Activated CD4-positive, CD25-positive, alpha-beta regulatory T cell treated with anti-CD3 and anti-CD28 coated beads, Interleukin-2, amount 50 U/mL, for 24 hours (primary cell): ENCODE results near the gene SIRT2.

Experiments
- ATAC-seq, 2 donors: fragments of 150-1000 bp; cut with Tn5 transposase; one replicate each; pipeline ENCODE4 v1.10.0; 2021; ENCODE audit warnings: mild to moderate bottlenecking in 1 of 2, moderate library complexity in 1 of 2

Gene SIRT2

GRCh38 chr19:38920602-38921419 lies 21.4 kb upstream of the SIRT2 start:
- ATAC-seq, result no peak

- no peak for ATAC-seq
Measured at GRCh38 chr19:38919837-38920601, 20.6 kb upstream of the SIRT2 start.

- no peak for ATAC-seq
Measured at GRCh38 chr19:38918526-38918925, 19.1 kb upstream of the SIRT2 start.

- no peak for ATAC-seq
Measured at GRCh38 chr19:38917921-38918491, 18.6 kb upstream of the SIRT2 start.

GRCh38 chr19:38917516-38917915 lies 18.1 kb upstream of the SIRT2 start:
- ATAC-seq, result no peak

- no peak for ATAC-seq
Measured at GRCh38 chr19:38915329-38916321, 16.2 kb upstream of the SIRT2 start.

- no peak for ATAC-seq
Measured at GRCh38 chr19:38913958-38914357, 14.5 kb upstream of the SIRT2 start.

GRCh38 chr19:38912600-38913514 lies 13.4 kb upstream of the SIRT2 start:
- no peak for ATAC-seq

- ATAC-seq, result no peak
Measured at GRCh38 chr19:38911388-38912001, 12.1 kb upstream of the SIRT2 start.

GRCh38 chr19:38910488-38910887 lies 11.1 kb upstream of the SIRT2 start:
- no peak for ATAC-seq

- ATAC-seq, result no peak
Measured at GRCh38 chr19:38908911-38909310, 9.5 kb upstream of the SIRT2 start.

- no peak for ATAC-seq
Measured at GRCh38 chr19:38907670-38908069, 8.3 kb upstream of the SIRT2 start.

GRCh38 chr19:38907227-38907626 lies 7.8 kb upstream of the SIRT2 start:
- ATAC-seq, result no peak

- ATAC-seq, result no peak
Measured at GRCh38 chr19:38905620-38906019, 6.2 kb upstream of the SIRT2 start.

- no peak for ATAC-seq
Measured at GRCh38 chr19:38904581-38905539, 5.4 kb upstream of the SIRT2 start.

GRCh38 chr19:38901683-38902082 lies 2.3 kb upstream of the SIRT2 start:
- no peak for ATAC-seq

- ATAC-seq, result no peak
Measured at GRCh38 chr19:38900743-38901190, 1.3 kb upstream of the SIRT2 start.

GRCh38 chr19:38900202-38900629 lies 798 bp upstream of the SIRT2 start:
- no peak for ATAC-seq

GRCh38 chr19:38898788-38899446 lies 501 bp downstream of the SIRT2 start:
- ATAC-seq, result no peak
